Measurements from ENCODE around the gene MDH1B.

- no peak for TF ChIP-seq POLR2AphosphoS5 (IDR thresholded peaks at IDR 0.05; ENCODE audit: insufficient read depth in 1 of 2, low read depth in 1 of 2)
- no peak for TF ChIP-seq POLR2A (IDR thresholded peaks at IDR 0.05)
- TF ChIP-seq, protein P1, sequence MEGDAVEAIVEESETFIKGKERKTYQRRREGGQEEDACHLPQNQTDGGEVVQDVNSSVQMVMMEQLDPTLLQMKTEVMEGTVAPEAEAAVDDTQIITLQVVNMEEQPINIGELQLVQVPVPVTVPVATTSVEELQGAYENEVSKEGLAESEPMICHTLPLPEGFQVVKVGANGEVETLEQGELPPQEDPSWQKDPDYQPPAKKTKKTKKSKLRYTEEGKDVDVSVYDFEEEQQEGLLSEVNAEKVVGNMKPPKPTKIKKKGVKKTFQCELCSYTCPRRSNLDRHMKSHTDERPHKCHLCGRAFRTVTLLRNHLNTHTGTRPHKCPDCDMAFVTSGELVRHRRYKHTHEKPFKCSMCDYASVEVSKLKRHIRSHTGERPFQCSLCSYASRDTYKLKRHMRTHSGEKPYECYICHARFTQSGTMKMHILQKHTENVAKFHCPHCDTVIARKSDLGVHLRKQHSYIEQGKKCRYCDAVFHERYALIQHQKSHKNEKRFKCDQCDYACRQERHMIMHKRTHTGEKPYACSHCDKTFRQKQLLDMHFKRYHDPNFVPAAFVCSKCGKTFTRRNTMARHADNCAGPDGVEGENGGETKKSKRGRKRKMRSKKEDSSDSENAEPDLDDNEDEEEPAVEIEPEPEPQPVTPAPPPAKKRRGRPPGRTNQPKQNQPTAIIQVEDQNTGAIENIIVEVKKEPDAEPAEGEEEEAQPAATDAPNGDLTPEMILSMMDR (IDR thresholded peaks at IDR 0.05) = no peak
Observed at GRCh38 chr2:206696910-206697309, 68.2 kb downstream of the MDH1B start.

All from vagina (tissue), 2 donors.